ENCODE results near the gene ERVK3-1.

GRCh38 chr19:58349590-58349989 is 44.4 kb downstream of the ERVK3-1 start:
- TF ChIP-seq EP300 (IDR thresholded peaks at IDR 0.05; ENCODE audit: low read depth in 2 of 2, low read length in 2 of 2) (no peak), EP300 (CRISPR knock-in tag; IDR thresholded peaks at IDR 0.05; ENCODE audit: borderline replicate concordance) (no peak), ZFP90 (CRISPR knock-in tag; IDR thresholded peaks at IDR 0.05; ENCODE audit: borderline replicate concordance) (no peak)
